OCI-LY1 (cell line): ENCODE results near the gene CTIF.

ENCODE experiments used
- H2AFZ ChIP-seq: fragments of 200-600 bp; sonication (generic), shearing (Covaris generic); 2 replicates; pipeline ENCODE4 v1.6.0; 2014; ENCODE audit warnings: antibody characterized with exemption, mild to moderate bottlenecking, low read length
- H3F3A ChIP-seq: fragments of 200-600 bp; sonication (generic), shearing (Covaris generic); 2 replicates; pipeline ENCODE4 v1.6.0; 2014; ENCODE audit warnings: mild to moderate bottlenecking, antibody characterized with exemption, low read length, moderate library complexity; ENCODE audit not compliant: insufficient read depth
- H3K27ac ChIP-seq: fragments of 200-600 bp; sonication (generic); 2 replicates; pipeline ENCODE4 v1.5.1; 2014; ENCODE audit warnings: low read length, mixed run types, mild to moderate bottlenecking, low read depth; ENCODE audit not compliant: poor library complexity, severe bottlenecking
- H3K27me3 ChIP-seq: fragments of 200-600 bp; sonication (generic); 2 replicates; pipeline ENCODE4 v1.6.0; 2014; ENCODE audit warnings: antibody characterized with exemption, mild to moderate bottlenecking, low read length, moderate library complexity; ENCODE audit not compliant: insufficient read depth
- H3K36me3 ChIP-seq: fragments of 200-600 bp; sonication (generic); 2 replicates; pipeline ENCODE4 v1.6.1; 2014; ENCODE audit warnings: mild to moderate bottlenecking, antibody characterized with exemption, low read length, moderate library complexity, mixed read lengths; ENCODE audit not compliant: insufficient read depth
- H3K4me1 ChIP-seq: fragments of 200-600 bp; sonication (generic); 2 replicates; pipeline ENCODE4 v1.5.1; 2014; ENCODE audit warnings: mild to moderate bottlenecking, low read length, moderate library complexity; ENCODE audit not compliant: insufficient read depth, severe bottlenecking
- H3K4me2 ChIP-seq: fragments of 200-600 bp; sonication (generic), shearing (Covaris generic); 2 replicates; pipeline ENCODE4 v1.6.1; 2014; ENCODE audit warnings: low read length
- H3K4me3 ChIP-seq: fragments of 200-600 bp; sonication (generic); 2 replicates; pipeline ENCODE4 v1.5.1; 2014; ENCODE audit warnings: low read length, low read depth, mild to moderate bottlenecking, mixed read lengths; ENCODE audit not compliant: poor library complexity, severe bottlenecking
- H3K79me2 ChIP-seq: fragments of 200-600 bp; shearing (Covaris generic); 2 replicates; pipeline ENCODE4 v1.6.1; 2016; ENCODE audit warnings: mixed run types, low read length, mixed read lengths; ENCODE audit not compliant: insufficient read depth
- H3K9ac ChIP-seq: fragments of 200-600 bp; sonication (generic), shearing (Covaris generic); 2 replicates; pipeline ENCODE4 v1.6.1; 2014; ENCODE audit warnings: mild to moderate bottlenecking, low read length, mixed read lengths
- H3K9me2 ChIP-seq: fragments of 200-600 bp; sonication (generic), shearing (Covaris generic); 2 replicates; pipeline ENCODE4 v1.6.1; 2014; ENCODE audit warnings: low read depth, mild to moderate bottlenecking, low read length, mixed read lengths
- H3K9me3 ChIP-seq: fragments of 200-600 bp; shearing (Covaris generic); 2 replicates; pipeline ENCODE4 v1.6.1; 2014; ENCODE audit warnings: low read length, mixed read lengths
- H4K20me1 ChIP-seq: fragments of 200-600 bp; sonication (generic), shearing (Covaris generic); 2 replicates; pipeline ENCODE4 v1.6.0; 2016; ENCODE audit warnings: mild to moderate bottlenecking, low read length; ENCODE audit not compliant: insufficient read depth
- CTCF ChIP-seq: fragments of 200-600 bp; sonication (generic), shearing (Covaris generic); IDR thresholded peaks from 2 replicates; pipeline ENCODE4 v1.5.1; 2017; ENCODE audit warnings: mild to moderate bottlenecking, antibody characterized with exemption, low read length, moderate library complexity, mixed read lengths
- EZH2 ChIP-seq: fragments of 200-600 bp; sonication (generic), shearing (Covaris generic); IDR thresholded peaks from 2 replicates; pipeline ENCODE4 v1.8.0; 2017; ENCODE audit warnings: borderline replicate concordance, mixed run types, mild to moderate bottlenecking, antibody characterized with exemption, low read length, moderate library complexity, mixed read lengths

The CTIF gene

GRCh38 chr18:48787203-48788151 lies 248.6 kb downstream of the CTIF start:
- no peak overlapping the region for H3K4me3 ChIP-seq
- H3K9me3 ChIP-seq, result no peaks in the 10 kb centered on the region
- H3K27ac ChIP-seq, result no peak overlapping the region
- H3K79me2 ChIP-seq, result no peaks in the 10 kb centered on the region
- H3K9ac ChIP-seq, result no peak overlapping the region
- H3K27me3 ChIP-seq, result peaks cover 13% of the 10 kb centered on the region
- no peaks in the 10 kb centered on the region for H3K36me3 ChIP-seq
- H3F3A ChIP-seq, result no peaks in the 10 kb centered on the region
- H3K4me2 ChIP-seq, result no peak overlapping the region
- no peaks in the 10 kb centered on the region for H3K9me2 ChIP-seq
- H2AFZ ChIP-seq, result no peak overlapping the region
- H4K20me1 ChIP-seq, result no peaks in the 10 kb centered on the region
- peaks cover 22% of the 10 kb centered on the region for H3K4me1 ChIP-seq
- TF ChIP-seq CTCF (no peak), EZH2 (no peak)

- Histone ChIP-seq H3K9me3 (no peaks in the 10 kb centered on the region), H3K4me2 (no peak overlapping the region), H3K36me3 (no peaks in the 10 kb centered on the region), H4K20me1 (no peaks in the 10 kb centered on the region), H3K4me3 (no peak overlapping the region), H3K79me2 (no peaks in the 10 kb centered on the region), H3K9ac (no peak overlapping the region), H3K27me3 (peaks cover 16% of the 10 kb centered on the region), H3K4me1 (peaks cover 22% of the 10 kb centered on the region), H2AFZ (no peak overlapping the region), H3K9me2 (no peaks in the 10 kb centered on the region), H3F3A (no peaks in the 10 kb centered on the region), H3K27ac (no peak overlapping the region)
- no peak for TF ChIP-seq EZH2
- TF ChIP-seq CTCF, result no peak
Observed at GRCh38 chr18:48788373-48788772, 249.5 kb downstream of the CTIF start.

GRCh38 chr18:48789259-48789812 lies 250.5 kb downstream of the CTIF start:
- H3K9me3 ChIP-seq, result no peaks in the 10 kb centered on the region
- H3K4me1 ChIP-seq, result peaks cover 17% of the 10 kb centered on the region
- H3F3A ChIP-seq, result no peaks in the 10 kb centered on the region
- H3K79me2 ChIP-seq, result no peaks in the 10 kb centered on the region
- H3K9ac ChIP-seq, result no peak overlapping the region
- H2AFZ ChIP-seq, result no peak overlapping the region
- no peak overlapping the region for H3K27ac ChIP-seq
- H4K20me1 ChIP-seq, result no peaks in the 10 kb centered on the region
- peaks cover 17% of the 10 kb centered on the region for H3K27me3 ChIP-seq
- no peaks in the 10 kb centered on the region for H3K36me3 ChIP-seq
- no peak overlapping the region for H3K4me2 ChIP-seq
- no peak for TF ChIP-seq CTCF
- TF ChIP-seq EZH2, result no peak
- H3K4me3 ChIP-seq, result no peak overlapping the region
- no peaks in the 10 kb centered on the region for H3K9me2 ChIP-seq
